K562 (cell line): ENCODE data around the gene UBE2I. TPM values are rescaled to one million over a fixed set of nuclear protein-coding genes. Genes with fewer than 3 reads are reported as not detected.

Source experiments
- ATAC-seq: fragments of 200-7000 bp; cut with Tn5 transposase; 3 replicates; pipeline ENCODE4 v1.9.1; 2020; ENCODE audit warnings: moderate library complexity
- BruUV-seq: library from RNA; stranded (reverse); fragments of 400-500 nt; replicated peaks from 2 replicates; lab custom pipeline; 2021; lab: Mats Ljungman, UMichigan
- CTCF ChIA-PET: fragments of 300-600 bp; formaldehyde crosslinking; extraction: SDS; loops from one replicate; lab custom pipeline; 2021; ENCODE audit warnings: low intra/inter-chr PET ratio; lab: Yijun Ruan, JAX
- POLR2A ChIA-PET: fragments of 300-600, 350-650 bp; sonication (Branson Sonifier 250); formaldehyde crosslinking; extraction: SDS; loops from one replicate; lab custom pipeline; 2021; ENCODE audit warnings: antibody characterized with exemption, inconsistent platforms; lab: Yijun Ruan, JAX
- DNase-seq, 4 experiments: peaks; one replicate each; pipeline versions ENCODE4 v3.0.0 to v3.0.0-alpha.2; 2011 to 2018; ENCODE audit warnings: low spot score in 3 of 4, mixed read lengths in 3 of 4; ENCODE audit errors: extremely low read depth in 1 of 4
- FAIRE-seq: peaks from 2 replicates; lab custom pipeline; 2011; peaks lifted over from hg19 to GRCh38; lab: Jason Lieb, UNC
- H2AFZ ChIP-seq: 2 replicates; pipeline ENCODE4 v1.6.0; 2011; ENCODE audit warnings: low read depth, low read length, control low read depth, inconsistent platforms
- H3K27ac ChIP-seq: fragments of 200-600 bp; 3 replicates; pipeline ENCODE4 v1.8.0; 2011; ENCODE audit warnings: low read depth, mild to moderate bottlenecking, control low read depth, inconsistent platforms, low read length, moderate library complexity, mixed read lengths; ENCODE audit errors: extremely low read depth
- H3K27me3 ChIP-seq, 2 experiments: fragments of 300-600 bp in 1 of 2; 2 replicates in 1 of 2; 3 replicates in 1 of 2; pipeline versions ENCODE4 v1.6.0 to v1.8.0; 2011; ENCODE audit warnings: inconsistent platforms in 2 of 2, low read length in 2 of 2, mild to moderate bottlenecking in 1 of 2, mixed read lengths in 1 of 2, moderate library complexity in 1 of 2; ENCODE audit not compliant: control insufficient read depth in 2 of 2, insufficient read depth in 2 of 2
- H3K36me3 ChIP-seq: fragments of 300-600 bp; 3 replicates; pipeline ENCODE4 v1.8.0; 2011; ENCODE audit warnings: mild to moderate bottlenecking, low read length, inconsistent platforms; ENCODE audit not compliant: control insufficient read depth, insufficient read depth
- H3K4me1 ChIP-seq, 2 experiments: fragments of 200-600 bp in 1 of 2; replicated peaks in 1 of 2; 2 replicates in 1 of 2; 3 replicates in 1 of 2; pipeline versions ENCODE4 v1.5.1 to v1.8.0; 2011; ENCODE audit warnings: inconsistent platforms in 2 of 2, low read length in 2 of 2, mild to moderate bottlenecking in 1 of 2, mixed read lengths in 1 of 2, moderate library complexity in 1 of 2; ENCODE audit not compliant: control insufficient read depth in 2 of 2, insufficient read depth in 2 of 2
- H3K4me2 ChIP-seq: 2 replicates; pipeline ENCODE4 v1.6.1; 2011; ENCODE audit warnings: low read length, control low read depth, inconsistent platforms, mixed read lengths; ENCODE audit not compliant: insufficient read depth
- H3K4me3 ChIP-seq: fragments of 200-600 bp; sonication (generic), shearing (Covaris generic); 2 replicates; pipeline ENCODE4 v1.5.1; 2016; ENCODE audit warnings: control low read depth, inconsistent platforms
- H3K79me2 ChIP-seq: fragments of 200-600 bp; 3 replicates; pipeline ENCODE4 v1.8.0; 2011; ENCODE audit warnings: low read length, inconsistent platforms; ENCODE audit not compliant: control insufficient read depth, insufficient read depth
- H3K9ac ChIP-seq, 2 experiments: 2 replicates each; pipeline versions ENCODE4 v1.6.0 to v1.6.1; 2011; ENCODE audit warnings: low read depth in 2 of 2, low read length in 2 of 2, control low read depth in 1 of 2, inconsistent platforms in 1 of 2, mild to moderate bottlenecking in 1 of 2, mixed read lengths in 1 of 2; ENCODE audit not compliant: insufficient read depth in 1 of 2
- H3K9me1 ChIP-seq: one replicate; pipeline ENCODE4 v1.6.0; 2011; ENCODE audit warnings: inconsistent platforms, mild to moderate bottlenecking, low read length, moderate library complexity; ENCODE audit not compliant: control insufficient read depth, insufficient read depth
- H3K9me3 ChIP-seq: replicated peaks from 2 replicates; pipeline ENCODE4 v1.5.1; 2011; ENCODE audit warnings: low read depth, low read length, inconsistent platforms; ENCODE audit not compliant: control insufficient read depth, insufficient read depth
- H4K20me1 ChIP-seq: replicated peaks from 2 replicates; pipeline ENCODE4 v1.6.1; 2011; ENCODE audit warnings: low read length, inconsistent platforms, mixed read lengths; ENCODE audit not compliant: control insufficient read depth, insufficient read depth
- BCOR ChIP-seq: fragments of 450-650 bp; IDR thresholded peaks from 2 replicates; pipeline ENCODE4 v1.6.1; 2016
- CEBPZ ChIP-seq: fragments of 150-350 bp; IDR thresholded peaks from 2 replicates; pipeline ENCODE4 v1.6.1; 2014; ENCODE audit warnings: low read depth, mild to moderate bottlenecking, low read length, borderline replicate concordance
- CREB1 ChIP-seq, 2 experiments: sonication (generic) in 1 of 2; formaldehyde crosslinking in 1 of 2; IDR thresholded peaks; 2 replicates each; pipeline versions ENCODE4 v1.6.1 to v1.8.0; 2012 to 2022; ENCODE audit warnings: inconsistent platforms in 1 of 2, mild to moderate bottlenecking in 1 of 2, missing genetic modification reagents in 1 of 2, moderate library complexity in 1 of 2
- CTCF ChIP-seq, 3 experiments: IDR thresholded peaks in 2 of 3; conservative IDR thresholded peaks in 1 of 3; 2 replicates each; pipeline ENCODE4 v1.5.1; 2011 to 2012; ENCODE audit warnings: low read length in 3 of 3, mild to moderate bottlenecking in 3 of 3, control low read depth in 2 of 3, improper control_type of control experiment in 1 of 3, inconsistent platforms in 1 of 3, low read depth in 1 of 3, mixed read lengths in 1 of 3, moderate library complexity in 1 of 3; ENCODE audit not compliant: insufficient read depth in 2 of 3
- MAFF ChIP-seq: IDR thresholded peaks from 2 replicates; pipeline ENCODE4 v1.6.1; 2012; ENCODE audit warnings: low read length, improper control_type of control experiment
- POLR2A ChIP-seq: fragments of 450-650 bp; conservative IDR thresholded peaks from 2 replicates; pipeline ENCODE4 v1.6.1; 2016
- SNAPC5 ChIP-seq: fragments of 250-450 bp; sonication (Bioruptor Pico); IDR thresholded peaks from 2 replicates; pipeline ENCODE4 v1.8.0; 2021; ENCODE audit warnings: moderate library complexity, mild to moderate bottlenecking, inconsistent platforms
- TOE1 ChIP-seq, 2 experiments: fragments of 450-650 bp in 1 of 2; sonication (generic) in 1 of 2; formaldehyde crosslinking in 1 of 2; IDR thresholded peaks; 2 replicates each; pipeline versions ENCODE4 v1.7.1 to v1.8.0; 2016 to 2022; ENCODE audit warnings: borderline replicate concordance in 2 of 2, mild to moderate bottlenecking in 2 of 2, antibody characterized with exemption in 1 of 2, inconsistent platforms in 1 of 2, low read depth in 1 of 2, missing genetic modification reagents in 1 of 2, moderate library complexity in 1 of 2
- ZBED1 ChIP-seq: IDR thresholded peaks from 2 replicates; pipeline ENCODE4 v1.6.1; 2014
- ZNF592 ChIP-seq: fragments of 450-650 bp; IDR thresholded peaks from 2 replicates; pipeline ENCODE4 v1.6.1; 2017; ENCODE audit warnings: antibody characterized with exemption, mild to moderate bottlenecking
- ZNF764 ChIP-seq: fragments of 250-450 bp; sonication (Bioruptor Pico); IDR thresholded peaks from 2 replicates; pipeline ENCODE4 v1.4.0; 2020; ENCODE audit warnings: low read depth, mild to moderate bottlenecking, moderate library complexity
- WGBS: fragments of 100-300 bp; shearing (Covaris generic); methylation state at CpG from one replicate; pipeline ENCODE4 v1.1.6; 2016; ENCODE audit warnings: low coverage, mixed read lengths; ENCODE audit not compliant: insufficient coverage; ENCODE audit errors: missing lambda C conversion rate; 5-methylcytosine and 5-hydroxymethylcytosine counted together
- in situ Hi-C: fragments of 300-500 bp; cut with MboI; formaldehyde crosslinking; loops from 4 replicates; pipeline ENCODE4 v1.15.0; 2018; ENCODE audit warnings: inconsistent platforms, mixed read lengths
- intact Hi-C: fragments of 100-400 bp; cut with micrococcal nuclease; formaldehyde crosslinking; loops from 2 replicates; pipeline ENCODE4 v1.14.2; 2022
- polyA plus RNA-seq, 8 experiments: library from polyadenylated mRNA; depleted of rRNA in 4 of 8; stranded (reverse) in 5 of 8; unstranded in 3 of 8; fragments of >200 nt; fragmentation: Nextera tagmentation in 2 of 8; fragmentation: Illumina TruSeq in 1 of 8; extraction: Ambion mirVana in 2 of 8; extraction: Trizol in 1 of 8; gene quantifications; 2 replicates each; pipeline versions ENCODE4 v1.2.1 to v1.2.3, GENCODE V29; 2011 to 2014; ENCODE audit warnings: inconsistent platforms in 1 of 8, missing spikeins in 1 of 8
- total RNA-seq, 7 experiments: library from RNA; depleted of rRNA in 6 of 7; stranded (reverse); fragments of >200 nt in 6 of 7; fragmentation: Illumina TruSeq in 2 of 7; extraction: Trizol in 2 of 7; gene quantifications; 2 replicates each; pipeline versions ENCODE4 v1.2.1 to v1.2.3, GENCODE V29; 2011 to 2021; ENCODE audit warnings: low replicate concordance in 1 of 7

Gene UBE2I
- total and polyA plus RNA-seq, 9 of the 15 experiments (the other 6 are each of a cell fraction or from before 2014, with no cell fraction given), result 36.6 to 254 (median 104) TPM

- no peak for DNase-seq
- no TSS peak for BruUV-seq
- H3K4me2 ChIP-seq, result no peak overlapping the region
- no peak overlapping the region for H3K4me3 ChIP-seq
- H3K36me3 ChIP-seq, result no peaks in the 10 kb centered on the region
- no peaks in the 10 kb centered on the region for H3K9me3 ChIP-seq
- H3K27me3 ChIP-seq, result peaks cover 0 to 17% of the 10 kb centered on the region in 2 experiments; a peak in 2 of 5 replicates
- no peak overlapping the region for H3K27ac ChIP-seq
- ChIA-PET CTCF (no interaction called here), POLR2A (interaction anchor here (0.8 kb wide), 1 partner anchor 59 kb away, joined by 3 read pairs; no protein-coding TSS in a partner anchor)
- H2AFZ ChIP-seq, result no peak overlapping the region
- peaks cover 3 to 37% of the 10 kb centered on the region in 2 experiments; a peak in 3 of 5 replicates for H3K4me1 ChIP-seq
- 22% methylated on average over 9 of the region's 9 CpGs for WGBS
- intact Hi-C loops, result no loop called here
- no peaks in the 10 kb centered on the region for H3K79me2 ChIP-seq
- H3K9ac ChIP-seq, result no peak overlapping the region
- no peaks in the 10 kb centered on the region for H4K20me1 ChIP-seq
- ATAC-seq, result no peak
- in situ Hi-C loops, result no loop called here
- FAIRE-seq, result no peak
- H3K9me1 ChIP-seq, result no peaks in the 10 kb centered on the region
- TF ChIP-seq BCOR (no peak), ZNF592 (no peak), CTCF (IDR thresholded peaks at IDR 0.05 in 2 of 3, conservative IDR thresholded peaks at IDR 0.05 in 1 of 3; ENCODE audit: insufficient read depth in 2 of 3, low read depth in 1 of 3, low read length in 3 of 3) (no peak), CREB1 (IDR thresholded peaks at IDR 0.05) (no peak), CREB1 (CRISPR knock-in tag; IDR thresholded peaks at IDR 0.05) (no peak), TOE1 (IDR thresholded peaks at IDR 0.05; ENCODE audit: borderline replicate concordance) (no peak), TOE1 (CRISPR knock-in tag; IDR thresholded peaks at IDR 0.05; ENCODE audit: borderline replicate concordance, low read depth) (no peak), ZNF764 (CRISPR knock-in tag) (no peak), CEBPZ (no peak), ZBED1 (no peak), POLR2A (no peak), SNAPC5 (no peak), MAFF (no peak)
These were observed 36.8 kb upstream of the UBE2I start for GRCh38 chr16:1272453-1273198.
